H9 (cell line): Measurements from ENCODE around the gene BTG3. TPM values are rescaled to one million over a fixed set of nuclear protein-coding genes. Genes with fewer than 3 reads are reported as not detected.

Source experiments
- DNase-seq: peaks from one replicate; pipeline ENCODE4 v3.0.0-alpha.2; 2017
- H2AFZ ChIP-seq: one replicate; pipeline ENCODE4 v1.6.1; 2013; ENCODE audit warnings: mild to moderate bottlenecking, low read length, control low read depth, moderate library complexity
- H2AK5ac ChIP-seq: 2 replicates; pipeline ENCODE4 v1.6.1; 2013; ENCODE audit warnings: low read length, control low read depth, mixed read lengths; ENCODE audit not compliant: insufficient read length
- H2BK120ac ChIP-seq: one replicate; pipeline ENCODE4 v1.6.1; 2013; ENCODE audit warnings: low read depth, mild to moderate bottlenecking, low read length, control low read depth, inconsistent platforms; ENCODE audit not compliant: poor library complexity, severe bottlenecking
- H2BK12ac ChIP-seq: 2 replicates; pipeline ENCODE4 v1.6.1; 2013; ENCODE audit warnings: low read length, control low read depth, mixed read lengths, low read depth; ENCODE audit not compliant: insufficient read length
- H2BK15ac ChIP-seq: 2 replicates; pipeline ENCODE4 v1.6.1; 2013; ENCODE audit warnings: low read depth, low read length, control low read depth
- H2BK20ac ChIP-seq: one replicate; pipeline ENCODE4 v1.6.1; 2013; ENCODE audit warnings: low read depth, mild to moderate bottlenecking, low read length, control low read depth, inconsistent platforms; ENCODE audit not compliant: poor library complexity, severe bottlenecking
- H2BK5ac ChIP-seq: 2 replicates; pipeline ENCODE4 v1.6.1; 2013; ENCODE audit warnings: low read length, control low read depth, mixed read lengths; ENCODE audit not compliant: insufficient read length
- H3K14ac ChIP-seq: 2 replicates; pipeline ENCODE4 v1.6.1; 2013; ENCODE audit warnings: low read length, control low read depth; ENCODE audit not compliant: insufficient read depth
- H3K18ac ChIP-seq: 2 replicates; pipeline ENCODE4 v1.6.1; 2013; ENCODE audit warnings: low read depth, mild to moderate bottlenecking, mixed read lengths, low read length, control low read depth; ENCODE audit not compliant: insufficient read length
- H3K23ac ChIP-seq: 2 replicates; pipeline ENCODE4 v1.6.1; 2013; ENCODE audit warnings: low read length, control low read depth, mixed read lengths, low read depth; ENCODE audit not compliant: insufficient read length
- H3K23me2 ChIP-seq: 2 replicates; pipeline ENCODE4 v1.6.1; 2013; ENCODE audit warnings: low read depth, mild to moderate bottlenecking, mixed read lengths, low read length, control low read depth; ENCODE audit not compliant: insufficient read length, poor library complexity, severe bottlenecking
- H3K27ac ChIP-seq: 2 replicates; pipeline ENCODE4 v1.5.1; 2013; ENCODE audit warnings: low read length, control low read depth, mixed read lengths, low read depth; ENCODE audit not compliant: insufficient read length
- H3K27me3 ChIP-seq: 2 replicates; pipeline ENCODE4 v1.6.1; 2013; ENCODE audit warnings: low read length, control low read depth, inconsistent platforms; ENCODE audit not compliant: insufficient read depth
- H3K4ac ChIP-seq: 2 replicates; pipeline ENCODE4 v1.6.1; 2013; ENCODE audit warnings: low read depth, mild to moderate bottlenecking, control low read depth, inconsistent platforms, low read length, moderate library complexity
- H3K4me1 ChIP-seq: 2 replicates; pipeline ENCODE4 v1.6.1; 2013; ENCODE audit warnings: low read length, control low read depth, inconsistent platforms; ENCODE audit not compliant: insufficient read depth
- H3K4me2 ChIP-seq: 2 replicates; pipeline ENCODE4 v1.6.1; 2013; ENCODE audit warnings: low read length, control low read depth, mixed read lengths; ENCODE audit not compliant: insufficient read length, insufficient read depth
- H3K56ac ChIP-seq: 2 replicates; pipeline ENCODE4 v1.6.1; 2013; ENCODE audit warnings: low read depth, mild to moderate bottlenecking, mixed read lengths, low read length, control low read depth; ENCODE audit not compliant: insufficient read length
- H3K79me1 ChIP-seq: 2 replicates; pipeline ENCODE4 v1.6.1; 2013; ENCODE audit warnings: low read depth, mild to moderate bottlenecking, moderate library complexity, low read length, control low read depth, inconsistent platforms; ENCODE audit not compliant: insufficient read depth, poor library complexity, severe bottlenecking
- H3K79me2 ChIP-seq: 2 replicates; pipeline ENCODE4 v1.6.1; 2013; ENCODE audit warnings: low read length, control low read depth, inconsistent platforms; ENCODE audit not compliant: insufficient read depth
- H3K9ac ChIP-seq: 2 replicates; pipeline ENCODE4 v1.6.1; 2013; ENCODE audit warnings: low read length, control low read depth, mixed read lengths; ENCODE audit not compliant: insufficient read length; ENCODE audit errors: extremely low read depth
- H3K9me3 ChIP-seq: one replicate; pipeline ENCODE4 v1.6.1; 2013; ENCODE audit warnings: low read depth, low read length, inconsistent platforms; ENCODE audit not compliant: control insufficient read depth
- H3T11ph ChIP-seq: one replicate; pipeline ENCODE4 v1.6.1; 2013; ENCODE audit warnings: mild to moderate bottlenecking, low read length, control low read depth, inconsistent platforms
- H4K20me1 ChIP-seq: one replicate; pipeline ENCODE4 v1.6.1; 2013; ENCODE audit not compliant: control insufficient read depth, insufficient read length, insufficient read depth
- H4K5ac ChIP-seq: 2 replicates; pipeline ENCODE4 v1.6.1; 2013; ENCODE audit warnings: low read depth, mild to moderate bottlenecking, mixed read lengths, low read length, control low read depth; ENCODE audit not compliant: insufficient read length
- H4K8ac ChIP-seq: replicated peaks from 2 replicates; pipeline ENCODE4 v1.6.1; 2013; ENCODE audit warnings: low read length, control low read depth, mixed read lengths, low read depth; ENCODE audit not compliant: insufficient read length
- H4K91ac ChIP-seq: 2 replicates; pipeline ENCODE4 v1.6.1; 2013; ENCODE audit warnings: low read depth, mild to moderate bottlenecking, moderate library complexity, mixed read lengths, low read length, control low read depth; ENCODE audit not compliant: insufficient read length
- H3K27ac Mint-ChIP-seq, 3 experiments: 2 replicates in 2 of 3; 3 replicates in 1 of 3; pipeline ENCODE4 v1.8.0; 2020 to 2021; ENCODE audit warnings: mixed read lengths in 3 of 3, mild to moderate bottlenecking in 1 of 3, moderate library complexity in 1 of 3
- H3K27me3 Mint-ChIP-seq: 2 replicates; pipeline ENCODE4 v1.8.0; 2021; ENCODE audit warnings: low read depth, mild to moderate bottlenecking, moderate library complexity, mixed read lengths
- H3K36me3 Mint-ChIP-seq, 3 experiments: 2 replicates in 2 of 3; 3 replicates in 1 of 3; pipeline ENCODE4 v1.8.0; 2020 to 2021; ENCODE audit warnings: low read depth in 3 of 3, mixed read lengths in 3 of 3; ENCODE audit not compliant: insufficient read depth in 1 of 3
- H3K4me1 Mint-ChIP-seq, 2 experiments: 2 replicates each; pipeline ENCODE4 v1.8.0; 2020; ENCODE audit warnings: mixed read lengths in 2 of 2
- H3K4me3 Mint-ChIP-seq, 2 experiments: 2 replicates in 1 of 2; 3 replicates in 1 of 2; pipeline ENCODE4 v1.8.0; 2020 to 2021; ENCODE audit warnings: mild to moderate bottlenecking in 2 of 2, mixed read lengths in 2 of 2, moderate library complexity in 1 of 2
- H3K9me3 Mint-ChIP-seq, 2 experiments: 2 replicates in 1 of 2; 3 replicates in 1 of 2; pipeline ENCODE4 v1.8.0; 2020; ENCODE audit warnings: mild to moderate bottlenecking in 2 of 2, mixed read lengths in 2 of 2, moderate library complexity in 1 of 2
- CTCF ChIP-seq: fragments of 200-600 bp; sonication (generic); conservative IDR thresholded peaks from 3 replicates; pipeline ENCODE4 v1.8.0; 2021; ENCODE audit warnings: antibody characterized with exemption, mild to moderate bottlenecking
- WGBS: extraction: QIAGEN DNeasy Blood & Tissue Kit; methylation state at CpG from one replicate; pipeline ENCODE4 v1.1.7; 2013; ENCODE audit warnings: missing lambda C conversion rate, low lambda C conversion rate, mixed read lengths; ENCODE audit not compliant: insufficient read length; ENCODE audit errors: extremely low coverage; 5-methylcytosine and 5-hydroxymethylcytosine counted together
- total RNA-seq: library from RNA; stranded (reverse); gene quantifications from 2 replicates; pipeline ENCODE4 v1.2.1, GENCODE V29; 2021

BTG3 gene
- total RNA-seq, 1 experiment from 2014 or later = 32.2 TPM

- no peaks in the 10 kb centered on the region for H4K20me1 ChIP-seq
- no peak overlapping the region for H4K5ac ChIP-seq
- Mint-ChIP-seq H3K4me3 (no peak overlapping the region), H3K27ac (peak overlapping the region; percentile 31 to 94 (median 50); a peak in 6 of 7 replicates), H3K27me3 (no peaks in the 10 kb centered on the region), H3K9me3 (no peaks in the 10 kb centered on the region), H3K36me3 (peaks cover 33 to 83% (median 79%) of the 10 kb centered on the region in 3 experiments; a peak in 6 of 7 replicates), H3K4me1 (peaks cover 2 to 3% of the 10 kb centered on the region in 2 experiments; a peak in 2 of 4 replicates)
- H2BK12ac ChIP-seq = no peak overlapping the region
- no CpG with 5 or more reads among the region's 2 CpGs for WGBS
- H4K8ac ChIP-seq = no peak overlapping the region
- H3K14ac ChIP-seq = no peak overlapping the region
- no peak overlapping the region for H3K23ac ChIP-seq
- H3K79me2 ChIP-seq = peaks cover 10% of the 10 kb centered on the region; the same call in 1 of the 2 replicates
- no peak overlapping the region for H2BK20ac ChIP-seq
- H3K23me2 ChIP-seq = no peaks in the 10 kb centered on the region
- no peak overlapping the region for H2AFZ ChIP-seq
- no peak overlapping the region for H4K91ac ChIP-seq
- peaks cover 13% of the 10 kb centered on the region for H3K79me1 ChIP-seq
- no peak overlapping the region for H3K18ac ChIP-seq
- H3T11ph ChIP-seq = no peak overlapping the region
- TF ChIP-seq CTCF = no peak
- no peak overlapping the region for H2BK5ac ChIP-seq
- no peaks in the 10 kb centered on the region for H3K9me3 ChIP-seq
- no peak overlapping the region for H3K4ac ChIP-seq
- H2BK120ac ChIP-seq = no peak overlapping the region
- no peak overlapping the region for H3K9ac ChIP-seq
- peaks cover 2% of the 10 kb centered on the region for H3K4me1 ChIP-seq
- no peaks in the 10 kb centered on the region for H3K27me3 ChIP-seq
- H2BK15ac ChIP-seq = no peak overlapping the region
- H3K27ac ChIP-seq = no peak overlapping the region
- no peak overlapping the region for H2AK5ac ChIP-seq
- H3K56ac ChIP-seq = no peak overlapping the region
- no peak overlapping the region for H3K4me2 ChIP-seq
- DNase-seq = no peak
Measured at GRCh38 chr21:17554120-17554519, 58.6 kb downstream of the BTG3 start.
